Activated T-cell treated with anti-CD3 and anti-CD28 coated beads, Interleukin-2, amount 50 U/mL, for 24 hours (primary cell): ENCODE data around the gene TXNDC5.

Experiments used
- DNase-seq: peaks from one replicate; pipeline ENCODE4 v3.0.0-alpha.2; 2020
- H3K27ac Mint-ChIP-seq: 2 replicates; pipeline ENCODE4 v1.8.0; 2020; ENCODE audit warnings: mild to moderate bottlenecking, mixed read lengths
- H3K27me3 Mint-ChIP-seq: 2 replicates; pipeline ENCODE4 v1.8.0; 2020; ENCODE audit warnings: mixed read lengths
- H3K36me3 Mint-ChIP-seq: 2 replicates; pipeline ENCODE4 v1.8.0; 2020; ENCODE audit warnings: low read depth, mixed read lengths
- H3K4me1 Mint-ChIP-seq: 2 replicates; pipeline ENCODE4 v1.8.0; 2020; ENCODE audit warnings: low read depth, mixed read lengths
- H3K4me3 Mint-ChIP-seq: 2 replicates; pipeline ENCODE4 v1.8.0; 2020; ENCODE audit warnings: mild to moderate bottlenecking, moderate library complexity, mixed read lengths
- H3K9me3 Mint-ChIP-seq: 2 replicates; pipeline ENCODE4 v1.8.0; 2020; ENCODE audit warnings: mixed read lengths

The TXNDC5 gene

GRCh38 chr6:7879579-7879978 lies 31.0 kb downstream of the TXNDC5 start:
- H3K4me1 Mint-ChIP-seq: no peaks in the 10 kb centered on the region
- H3K9me3 Mint-ChIP-seq: no peaks in the 10 kb centered on the region
- H3K27ac Mint-ChIP-seq: no peak overlapping the region
- peaks cover 50% of the 10 kb centered on the region for H3K36me3 Mint-ChIP-seq
- DNase-seq: no peak
- no peaks in the 10 kb centered on the region for H3K27me3 Mint-ChIP-seq
- H3K4me3 Mint-ChIP-seq: no peak overlapping the region

GRCh38 chr6:7879043-7879442 lies 31.5 kb downstream of the TXNDC5 start:
- Mint-ChIP-seq H3K27ac (no peak overlapping the region), H3K9me3 (no peaks in the 10 kb centered on the region), H3K4me3 (no peak overlapping the region), H3K27me3 (no peaks in the 10 kb centered on the region), H3K4me1 (no peaks in the 10 kb centered on the region), H3K36me3 (peaks cover 45% of the 10 kb centered on the region)
- no peak for DNase-seq

GRCh38 chr6:7878401-7878964 lies 32.1 kb downstream of the TXNDC5 start:
- peaks cover 39% of the 10 kb centered on the region for H3K36me3 Mint-ChIP-seq
- no peaks in the 10 kb centered on the region for H3K4me1 Mint-ChIP-seq
- DNase-seq: no peak
- no peak overlapping the region for H3K4me3 Mint-ChIP-seq
- H3K27me3 Mint-ChIP-seq: no peaks in the 10 kb centered on the region
- no peak overlapping the region for H3K27ac Mint-ChIP-seq
- H3K9me3 Mint-ChIP-seq: no peaks in the 10 kb centered on the region

GRCh38 chr6:7868926-7869325 lies 41.7 kb downstream of the TXNDC5 start:
- H3K9me3 Mint-ChIP-seq: no peaks in the 10 kb centered on the region
- DNase-seq: no peak
- H3K27ac Mint-ChIP-seq: no peak overlapping the region
- no peaks in the 10 kb centered on the region for H3K36me3 Mint-ChIP-seq
- H3K4me1 Mint-ChIP-seq: no peaks in the 10 kb centered on the region
- peaks cover 7% of the 10 kb centered on the region for H3K27me3 Mint-ChIP-seq
- no peak overlapping the region for H3K4me3 Mint-ChIP-seq

- no peak overlapping the region for H3K27ac Mint-ChIP-seq
- H3K4me1 Mint-ChIP-seq: no peaks in the 10 kb centered on the region
- no peak overlapping the region for H3K4me3 Mint-ChIP-seq
- no peaks in the 10 kb centered on the region for H3K36me3 Mint-ChIP-seq
- H3K9me3 Mint-ChIP-seq: no peaks in the 10 kb centered on the region
- DNase-seq: no peak
- peaks cover 7% of the 10 kb centered on the region for H3K27me3 Mint-ChIP-seq
These were observed 44.1 kb downstream of the TXNDC5 start for GRCh38 chr6:7866526-7866925.

GRCh38 chr6:7865781-7866180 lies 44.8 kb downstream of the TXNDC5 start:
- H3K9me3 Mint-ChIP-seq: no peaks in the 10 kb centered on the region
- H3K27ac Mint-ChIP-seq: no peak overlapping the region
- H3K27me3 Mint-ChIP-seq: peaks cover 7% of the 10 kb centered on the region
- H3K4me3 Mint-ChIP-seq: no peak overlapping the region
- DNase-seq: no peak
- H3K4me1 Mint-ChIP-seq: no peaks in the 10 kb centered on the region
- no peaks in the 10 kb centered on the region for H3K36me3 Mint-ChIP-seq

- DNase-seq: no peak
- no peaks in the 10 kb centered on the region for H3K4me1 Mint-ChIP-seq
- no peaks in the 10 kb centered on the region for H3K9me3 Mint-ChIP-seq
- H3K4me3 Mint-ChIP-seq: no peak overlapping the region
- H3K27me3 Mint-ChIP-seq: no peaks in the 10 kb centered on the region
- no peak overlapping the region for H3K27ac Mint-ChIP-seq
- no peaks in the 10 kb centered on the region for H3K36me3 Mint-ChIP-seq
These were observed 51.0 kb downstream of the TXNDC5 start for GRCh38 chr6:7859591-7859990.

GRCh38 chr6:7851780-7852179 lies 58.8 kb downstream of the TXNDC5 start:
- no peak for DNase-seq
- Mint-ChIP-seq H3K27me3 (peaks cover 4% of the 10 kb centered on the region), H3K27ac (no peak overlapping the region), H3K9me3 (peaks cover 22% of the 10 kb centered on the region), H3K4me1 (no peaks in the 10 kb centered on the region), H3K4me3 (no peak overlapping the region), H3K36me3 (no peaks in the 10 kb centered on the region)

- H3K36me3 Mint-ChIP-seq: no peaks in the 10 kb centered on the region
- peaks cover 20% of the 10 kb centered on the region for H3K9me3 Mint-ChIP-seq
- no peaks in the 10 kb centered on the region for H3K4me1 Mint-ChIP-seq
- H3K27ac Mint-ChIP-seq: no peak overlapping the region
- H3K27me3 Mint-ChIP-seq: peaks cover 21% of the 10 kb centered on the region
- no peak overlapping the region for H3K4me3 Mint-ChIP-seq
- DNase-seq: no peak
These were observed 62.4 kb downstream of the TXNDC5 start for GRCh38 chr6:7848229-7848628.

GRCh38 chr6:7846966-7847818 lies 63.4 kb downstream of the TXNDC5 start:
- DNase-seq: no peak
- H3K27me3 Mint-ChIP-seq: peaks cover 21% of the 10 kb centered on the region
- H3K4me1 Mint-ChIP-seq: no peaks in the 10 kb centered on the region
- H3K9me3 Mint-ChIP-seq: peaks cover 13% of the 10 kb centered on the region
- no peak overlapping the region for H3K4me3 Mint-ChIP-seq
- no peaks in the 10 kb centered on the region for H3K36me3 Mint-ChIP-seq
- no peak overlapping the region for H3K27ac Mint-ChIP-seq

- Mint-ChIP-seq H3K36me3 (no peaks in the 10 kb centered on the region), H3K4me3 (no peak overlapping the region), H3K4me1 (no peaks in the 10 kb centered on the region), H3K27me3 (peaks cover 26% of the 10 kb centered on the region), H3K27ac (no peak overlapping the region), H3K9me3 (peaks cover 4% of the 10 kb centered on the region)
- no peak for DNase-seq
These were observed 68.7 kb downstream of the TXNDC5 start for GRCh38 chr6:7841781-7842468.

- Mint-ChIP-seq H3K27me3 (peaks cover 14% of the 10 kb centered on the region), H3K4me3 (no peak overlapping the region), H3K27ac (no peak overlapping the region), H3K9me3 (no peaks in the 10 kb centered on the region), H3K36me3 (no peaks in the 10 kb centered on the region), H3K4me1 (no peaks in the 10 kb centered on the region)
- no peak for DNase-seq
These were observed 74.1 kb downstream of the TXNDC5 start for GRCh38 chr6:7836371-7837026.

GRCh38 chr6:7833751-7834070 lies 76.9 kb downstream of the TXNDC5 start:
- DNase-seq: no peak
- Mint-ChIP-seq H3K36me3 (no peaks in the 10 kb centered on the region), H3K27me3 (peaks cover 21% of the 10 kb centered on the region), H3K9me3 (no peaks in the 10 kb centered on the region), H3K4me1 (no peaks in the 10 kb centered on the region), H3K27ac (no peak overlapping the region), H3K4me3 (no peak overlapping the region)

GRCh38 chr6:7832904-7833750 lies 77.5 kb downstream of the TXNDC5 start:
- no peak overlapping the region for H3K4me3 Mint-ChIP-seq
- H3K36me3 Mint-ChIP-seq: no peaks in the 10 kb centered on the region
- H3K4me1 Mint-ChIP-seq: no peaks in the 10 kb centered on the region
- DNase-seq: no peak
- H3K27ac Mint-ChIP-seq: no peak overlapping the region
- no peaks in the 10 kb centered on the region for H3K9me3 Mint-ChIP-seq
- peaks cover 21% of the 10 kb centered on the region for H3K27me3 Mint-ChIP-seq
